ENCODE measurements around the gene NCOA1.

Gene NCOA1

DNA sequence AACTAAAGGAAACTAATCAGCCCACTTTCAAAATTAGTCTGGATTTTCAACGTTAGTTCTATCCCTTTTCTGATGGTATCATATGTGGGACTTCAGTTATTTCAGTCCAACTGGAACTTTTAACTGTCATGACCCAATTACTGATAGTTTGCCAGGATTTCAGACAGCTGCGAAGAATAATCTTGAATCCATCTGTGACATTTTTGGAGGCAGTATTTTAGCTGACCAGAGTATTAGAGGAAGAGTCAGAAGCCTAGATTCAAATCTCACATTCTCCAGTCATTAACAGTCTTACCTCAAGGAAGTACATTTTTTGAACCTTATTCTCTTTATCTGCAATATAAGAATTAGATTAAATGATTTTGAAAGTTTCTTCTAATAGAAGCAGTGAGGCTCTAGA is 220.8 kb downstream of the NCOA1 start:
- no peak for FAIRE-seq

DNA sequence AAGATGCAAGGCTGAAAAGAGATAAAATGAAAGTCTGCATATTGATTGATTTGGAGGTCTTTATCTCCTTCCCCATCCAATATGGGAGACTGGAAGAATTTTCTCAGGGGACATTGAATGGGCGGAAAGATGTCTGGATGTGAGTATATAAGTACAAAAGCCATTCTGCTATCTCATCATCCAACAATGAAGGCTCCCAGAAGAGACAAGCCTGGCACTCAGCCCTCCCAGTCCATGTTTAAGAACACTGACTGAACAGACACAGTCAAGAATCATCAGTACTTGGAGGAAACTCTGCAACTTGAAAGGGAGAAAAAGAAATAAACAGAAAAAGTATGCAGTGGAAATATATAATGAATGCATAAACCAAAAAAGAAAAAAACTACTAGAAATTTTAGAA is 221.2 kb downstream of the NCOA1 start:
- FAIRE-seq = no peak

DNA sequence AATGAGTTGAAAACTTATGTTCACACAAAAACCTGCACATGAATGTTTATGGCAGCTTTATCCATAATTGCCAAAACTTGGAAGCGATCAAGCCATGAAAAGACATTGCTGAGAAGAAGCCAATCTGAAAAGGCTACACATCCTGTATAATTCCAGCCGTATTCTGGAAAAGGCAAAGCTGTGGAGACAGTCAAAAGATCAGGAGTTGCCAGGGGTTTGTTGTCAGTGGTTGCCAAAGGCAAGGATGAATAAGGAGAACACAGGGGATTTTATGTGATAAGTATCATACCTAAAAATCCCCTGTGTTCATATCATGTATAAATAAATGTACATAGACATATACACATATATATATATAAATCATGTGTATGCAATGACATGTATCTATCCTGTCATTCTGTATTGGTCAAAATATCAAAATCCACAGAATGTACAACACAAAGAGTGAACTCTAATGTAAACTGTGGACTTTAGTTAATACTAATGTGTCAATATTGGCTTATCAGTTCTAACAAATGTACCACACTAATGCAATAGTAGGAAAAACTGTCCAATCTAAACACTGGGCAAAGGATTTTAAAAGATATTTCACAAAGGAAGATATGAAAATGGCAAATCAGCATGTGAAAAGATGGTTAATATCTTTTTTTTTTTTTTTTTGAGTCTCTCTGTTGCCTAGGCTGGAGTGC is 226.4 kb downstream of the NCOA1 start:
- no peak for FAIRE-seq

DNA sequence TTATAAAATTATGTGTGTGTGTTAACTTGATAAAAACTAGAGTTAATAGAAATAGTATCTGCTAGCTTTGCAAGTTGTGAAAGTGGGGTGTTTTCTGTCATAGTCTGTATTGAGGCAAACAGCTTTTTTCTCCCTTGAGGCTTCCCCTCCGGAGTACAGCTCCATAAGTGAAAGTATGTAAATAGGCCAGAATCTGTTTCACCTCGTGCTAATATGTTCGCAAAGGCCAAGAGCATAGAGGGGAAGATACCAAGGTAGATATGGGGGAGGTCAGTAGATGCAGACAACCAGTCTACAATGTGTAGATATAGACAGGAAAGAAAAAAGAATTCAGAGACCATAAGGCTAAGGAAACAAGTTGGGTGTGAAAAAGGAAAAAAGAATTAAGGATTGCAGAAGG is 229.3 kb downstream of the NCOA1 start:
- FAIRE-seq = no peak

DNA sequence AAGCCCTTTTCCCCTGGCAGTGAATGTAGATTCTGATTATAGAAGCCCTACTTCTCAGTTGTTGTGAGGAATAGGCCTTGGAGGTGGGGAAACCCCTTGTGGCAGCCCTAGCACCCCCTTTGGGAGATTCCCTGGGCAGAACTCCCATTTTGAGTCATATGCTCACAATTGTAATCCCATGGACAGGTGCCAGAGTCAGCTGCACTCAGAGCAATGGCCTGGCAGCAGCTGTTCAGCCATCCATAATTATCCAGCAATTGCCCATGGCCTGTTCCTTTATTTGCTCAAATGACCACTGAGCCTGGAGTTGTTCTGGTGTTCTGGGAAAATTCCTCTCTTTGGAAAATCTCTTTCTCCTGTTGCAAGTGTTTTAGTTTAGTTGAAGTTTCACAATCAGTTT is 230.4 kb downstream of the NCOA1 start:
- no peak for FAIRE-seq

DNA sequence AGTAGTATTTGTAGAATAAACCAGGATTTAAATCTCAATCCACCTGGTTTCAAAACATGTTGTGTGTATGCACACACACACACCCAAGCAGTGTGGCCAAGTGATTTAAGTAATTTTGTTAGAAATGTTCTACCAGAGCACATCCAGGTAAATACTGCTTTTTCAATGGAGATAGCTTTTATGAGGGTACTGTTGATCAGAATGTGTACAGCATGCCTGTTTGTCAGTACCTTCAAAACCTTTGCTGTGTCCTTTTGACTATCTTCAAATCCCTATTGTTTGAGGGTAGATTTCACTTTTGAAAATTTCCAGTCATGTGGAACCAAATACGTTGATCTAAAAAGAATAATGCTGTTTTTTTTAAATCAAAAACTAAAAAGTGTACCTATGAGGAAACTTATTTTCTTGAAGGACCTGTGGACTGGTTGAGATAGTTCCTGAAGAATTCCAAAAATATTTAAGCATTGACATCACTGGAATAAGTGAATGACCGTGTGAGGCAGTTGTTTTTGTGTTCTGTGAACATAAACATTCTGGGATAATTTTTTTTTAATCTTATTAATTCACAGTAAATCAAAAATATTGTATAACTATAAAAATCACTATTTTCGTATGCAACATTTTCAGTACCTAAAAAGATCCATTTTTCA is 231.2 kb downstream of the NCOA1 start:
- FAIRE-seq = no peak

DNA sequence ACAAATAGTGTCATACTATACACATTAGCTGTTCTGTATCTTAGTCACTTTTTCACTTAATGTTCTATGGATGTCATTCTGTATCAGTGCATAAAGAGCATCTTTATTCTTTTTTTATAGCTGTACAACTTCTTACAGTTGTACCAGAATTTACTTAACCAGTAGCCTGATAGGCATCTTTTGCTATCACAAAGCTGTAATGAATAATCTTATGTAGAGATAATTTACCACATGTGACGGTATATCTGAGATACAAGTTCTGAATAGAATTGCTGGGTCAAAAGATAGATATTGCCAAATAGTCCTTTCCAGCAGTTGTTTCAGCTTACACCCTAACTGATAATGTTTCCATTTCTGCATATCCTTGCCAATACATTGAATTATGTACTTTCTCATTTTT is 232.1 kb downstream of the NCOA1 start:
- no peak for FAIRE-seq

DNA sequence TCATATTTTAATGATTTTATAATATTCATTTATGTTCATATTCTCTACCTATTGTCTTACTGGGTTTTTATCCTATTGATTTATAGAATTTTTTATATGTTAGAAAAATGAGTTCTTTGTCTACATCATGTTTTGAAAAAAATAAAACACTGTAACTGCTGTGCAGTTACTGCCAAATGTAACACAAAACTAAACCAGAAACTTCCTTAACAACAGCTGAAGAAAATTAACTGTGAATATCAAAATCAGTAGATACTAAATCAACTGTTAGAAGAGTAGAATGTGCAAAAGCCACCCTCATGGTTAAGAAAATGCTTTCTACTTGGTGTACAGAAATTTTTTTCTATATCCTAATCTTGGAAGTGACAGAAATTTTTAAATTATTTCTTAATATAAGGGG is 232.6 kb downstream of the NCOA1 start:
- FAIRE-seq = peak; percentile 68

DNA sequence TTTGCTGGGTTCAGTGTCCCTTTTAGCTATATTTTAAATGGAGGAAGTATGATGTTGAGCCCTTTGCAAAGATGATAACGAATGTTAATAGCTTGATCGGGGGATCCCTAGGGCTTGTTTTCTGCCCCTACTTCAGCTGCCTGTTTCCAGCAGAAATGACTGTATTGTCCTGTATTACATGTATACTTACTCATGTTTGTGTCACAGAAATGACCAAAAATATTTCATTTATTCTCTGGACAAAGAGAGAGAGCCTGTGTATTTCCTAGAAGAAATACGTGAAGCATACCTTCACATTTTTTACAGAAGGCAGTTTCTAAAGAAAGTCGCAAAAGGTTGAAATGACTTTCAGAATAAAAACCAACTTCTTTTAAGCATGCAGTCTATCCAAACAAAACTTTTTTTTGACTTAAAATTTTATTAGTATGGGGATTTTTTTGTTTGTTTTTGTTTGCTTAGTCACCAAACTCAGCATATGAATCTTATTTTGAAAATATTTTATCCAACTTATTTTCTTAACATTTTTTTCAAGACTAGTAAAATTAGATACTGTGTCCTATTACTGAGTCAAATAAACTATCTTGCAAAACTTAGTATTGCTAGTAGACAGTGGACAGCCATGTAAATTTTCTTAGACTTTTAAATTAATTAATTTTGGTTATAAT is 233.2 kb downstream of the NCOA1 start:
- FAIRE-seq = no peak

DNA sequence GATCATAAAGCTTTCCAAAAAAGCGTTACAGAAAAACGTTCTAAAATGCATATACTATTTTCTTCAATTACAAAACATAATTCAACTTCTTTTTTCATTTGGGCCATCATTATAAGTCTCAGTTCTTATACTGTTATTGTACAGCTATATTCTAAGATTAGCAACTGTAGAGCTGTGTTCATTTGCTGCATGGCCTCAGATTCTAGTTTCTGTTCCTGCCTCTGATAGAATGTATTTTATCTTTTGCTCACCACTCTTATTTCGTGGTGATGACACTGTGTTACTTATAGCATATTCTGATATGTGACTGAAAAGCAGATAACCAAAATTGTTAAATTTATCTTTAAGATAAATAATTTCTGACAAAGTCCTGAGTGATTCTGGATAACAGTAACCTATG is 234.9 kb downstream of the NCOA1 start:
- FAIRE-seq = no peak

DNA sequence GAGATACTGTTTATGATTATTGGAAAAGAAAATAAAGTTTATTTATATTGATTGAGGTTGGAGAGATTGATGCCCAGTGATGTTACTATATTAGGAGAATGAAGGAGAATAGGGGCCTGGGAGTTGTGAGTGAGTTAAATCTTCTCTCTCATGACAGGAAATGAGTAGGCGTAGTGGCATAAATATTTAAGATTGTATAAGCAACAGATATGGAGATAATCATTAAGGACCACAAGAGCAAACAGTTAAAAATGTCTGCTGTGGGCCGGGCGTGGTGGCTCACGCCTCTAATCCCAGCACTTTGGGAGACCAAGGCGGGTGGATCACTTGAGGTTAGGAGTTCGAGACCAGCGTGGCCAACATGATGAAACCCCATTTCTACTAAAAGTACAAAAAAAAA is 239.4 kb downstream of the NCOA1 start:
- FAIRE-seq = no peak

DNA sequence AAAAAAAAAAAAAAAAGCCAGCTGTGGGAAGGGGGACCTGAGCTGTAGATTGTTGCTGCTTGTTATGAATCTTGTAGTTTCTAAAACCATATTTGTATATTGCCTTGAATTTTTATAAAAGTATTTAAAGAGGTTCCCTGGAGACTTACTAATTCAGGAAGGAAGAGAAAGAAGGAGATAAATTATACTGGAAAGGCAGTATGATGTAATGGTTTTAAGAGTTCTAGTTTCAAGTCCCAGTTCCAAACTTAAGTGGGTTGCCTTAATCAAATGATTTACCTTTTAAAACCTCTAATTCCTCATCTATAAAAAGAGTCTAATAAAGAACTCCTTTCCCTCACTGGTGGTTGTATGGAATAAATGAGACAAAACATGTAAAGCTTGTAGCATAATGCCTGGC is 240.0 kb downstream of the NCOA1 start:
- FAIRE-seq = no peak

DNA sequence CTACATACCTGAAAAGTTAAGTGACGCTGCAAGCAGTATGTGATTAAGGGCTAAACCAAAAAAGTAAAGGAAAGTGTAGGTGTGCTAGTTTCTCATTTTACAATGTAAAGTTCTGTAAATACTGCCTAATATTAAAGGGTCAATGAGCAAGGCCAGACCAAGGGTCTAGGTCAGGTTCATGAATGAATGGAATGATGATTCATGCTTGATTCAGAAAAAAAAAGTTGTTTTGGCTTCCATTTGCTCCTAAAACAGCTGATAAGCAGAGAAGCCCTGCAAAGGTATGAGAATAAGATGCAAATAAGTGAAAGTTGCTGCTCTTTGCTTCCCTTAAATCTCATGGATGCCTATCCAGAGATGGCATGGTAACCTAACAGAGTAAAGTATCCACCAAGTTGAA is 240.9 kb downstream of the NCOA1 start:
- FAIRE-seq = no peak

DNA sequence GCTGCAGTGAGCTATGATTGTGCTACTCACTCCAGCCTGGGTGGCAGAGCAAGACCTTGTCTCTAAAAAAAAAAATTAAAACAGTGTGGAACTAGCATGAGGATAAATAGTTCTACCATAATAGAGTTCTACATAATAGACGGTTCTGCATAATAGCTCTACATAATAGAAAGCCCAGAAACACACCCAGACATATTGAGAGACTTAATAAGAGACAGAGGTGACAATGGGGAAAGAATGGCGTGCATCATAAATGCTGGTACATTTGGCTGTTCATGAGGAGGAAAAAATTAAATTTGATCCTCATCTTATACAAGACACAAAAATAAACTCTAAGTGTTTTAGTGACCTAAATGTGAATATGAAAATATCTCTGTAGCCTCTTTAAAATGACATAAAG is 243.7 kb downstream of the NCOA1 start:
- no peak for FAIRE-seq

DNA sequence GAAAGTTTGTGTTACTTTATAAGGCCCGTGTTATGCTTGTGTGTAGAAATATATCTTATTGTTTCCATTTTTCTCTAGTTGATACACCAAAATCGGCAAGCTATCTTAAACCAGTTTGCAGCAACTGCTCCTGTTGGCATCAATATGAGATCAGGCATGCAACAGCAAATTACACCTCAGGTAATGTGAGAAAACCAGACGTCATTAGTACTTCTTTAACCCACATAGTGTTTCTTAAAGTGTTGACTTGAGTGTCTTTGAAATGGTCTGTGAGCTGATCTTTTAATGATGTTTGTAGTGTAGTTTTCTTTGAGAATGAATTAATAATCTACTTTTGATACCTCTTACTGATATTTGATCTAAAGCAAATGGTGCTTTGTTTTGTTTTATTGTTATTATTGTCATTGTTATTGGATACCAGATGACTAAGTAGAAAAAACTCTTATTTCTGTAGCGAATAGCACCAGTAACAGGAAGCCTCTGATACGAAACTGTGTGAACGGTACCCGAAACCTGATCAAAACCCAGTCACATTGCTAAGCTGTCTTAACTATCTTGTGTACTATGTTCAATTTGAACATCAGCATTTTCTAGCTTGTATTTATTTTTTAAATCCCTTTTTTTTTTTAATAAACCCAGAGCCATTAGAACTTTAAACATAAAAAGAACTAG is 248.4 kb downstream of the NCOA1 start:
- no peak for FAIRE-seq

DNA sequence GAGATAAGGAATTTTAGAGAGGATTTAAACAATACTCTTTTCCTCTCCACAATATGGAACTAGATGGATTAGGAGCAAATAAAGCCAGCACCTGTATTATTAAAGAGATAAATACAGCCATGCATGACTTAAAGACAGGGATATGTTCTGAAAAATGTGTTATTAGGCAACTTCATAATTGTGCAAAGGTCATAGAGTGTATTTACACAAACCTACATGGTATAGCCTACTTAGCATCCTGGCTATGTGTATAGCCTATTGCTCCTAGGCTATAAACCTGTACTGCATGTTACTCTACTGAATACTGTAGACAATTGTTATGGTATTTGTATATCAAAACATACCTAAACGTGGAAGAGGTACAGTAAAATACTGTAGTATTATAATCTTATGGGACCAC is 249.1 kb downstream of the NCOA1 start:
- no peak for FAIRE-seq

DNA sequence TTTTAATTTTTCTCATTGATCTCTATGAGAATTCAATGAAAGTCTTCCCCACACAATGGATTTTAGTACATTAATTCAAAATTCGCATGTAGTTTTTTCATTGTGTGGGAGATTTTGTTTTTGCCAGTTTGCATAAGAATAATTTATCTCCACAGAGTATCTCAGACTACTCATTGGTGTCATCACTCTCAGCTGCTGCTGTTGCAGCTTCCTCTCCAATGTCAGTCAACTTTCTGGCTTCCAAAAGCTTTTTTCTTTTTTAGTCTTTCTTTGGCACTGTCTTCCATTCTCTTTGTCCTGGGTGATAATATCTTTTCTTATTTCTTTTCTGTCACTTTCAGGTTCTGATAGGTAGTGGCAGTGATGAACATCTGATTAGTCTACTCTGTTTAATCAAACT is 251.7 kb downstream of the NCOA1 start:
- no peak for FAIRE-seq

DNA sequence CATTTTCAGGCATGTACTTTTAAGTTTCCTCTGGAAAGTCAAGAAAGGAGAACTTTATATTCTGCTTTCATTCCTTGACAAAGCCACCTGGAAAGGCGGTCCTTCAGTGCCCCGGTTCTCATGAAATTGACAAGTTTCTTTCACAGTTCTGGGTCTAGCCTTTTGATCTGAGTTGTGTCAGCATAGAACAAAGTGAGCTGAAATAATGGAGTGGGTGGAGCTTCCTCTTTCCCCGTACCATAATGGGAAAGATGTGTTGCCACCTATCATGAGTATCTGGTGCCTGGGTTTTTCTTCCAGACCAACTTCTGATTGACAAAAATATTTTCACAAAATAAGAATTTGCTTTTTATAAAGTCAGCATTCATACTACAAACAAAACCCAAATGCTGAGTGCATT is 252.9 kb downstream of the NCOA1 start:
- no peak for FAIRE-seq

DNA sequence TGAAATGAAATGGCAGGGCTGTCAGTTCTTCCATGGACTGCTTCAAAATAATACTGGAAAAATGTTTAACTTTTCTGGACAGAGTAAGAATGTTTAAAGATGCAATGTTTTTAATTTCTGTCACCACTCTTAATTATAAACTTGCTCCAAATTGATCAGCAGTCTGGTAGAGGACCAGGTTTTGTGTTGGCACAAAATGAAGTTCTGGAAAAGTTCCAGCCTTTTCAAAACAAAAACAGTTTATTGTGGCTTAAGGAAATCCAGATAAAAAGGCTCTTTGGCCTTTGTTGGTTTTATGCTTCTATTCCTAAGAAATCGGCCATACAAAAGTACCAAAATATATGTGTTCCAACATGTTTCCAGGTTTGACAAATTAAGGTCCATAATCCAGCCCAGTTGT is 253.3 kb downstream of the NCOA1 start:
- no peak for FAIRE-seq

DNA sequence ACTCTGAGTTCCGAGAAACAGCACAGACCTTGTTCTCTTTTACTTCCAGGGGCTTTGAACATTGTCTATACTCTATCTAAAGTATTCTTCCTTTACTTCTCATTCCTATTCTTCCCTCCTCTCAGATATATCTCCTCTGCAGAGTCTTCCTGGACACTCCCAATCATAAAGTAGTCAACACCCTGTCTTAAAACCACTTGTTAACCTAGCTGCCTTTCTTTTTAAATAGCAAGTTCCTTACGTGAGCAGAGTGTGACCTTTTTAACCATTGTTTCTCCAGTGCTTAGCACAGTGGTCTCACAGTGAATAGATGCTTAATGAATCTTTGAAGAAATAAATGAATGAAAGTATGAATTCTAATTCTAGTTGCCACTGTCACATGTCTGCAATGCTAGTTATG is 254.8 kb downstream of the NCOA1 start:
- FAIRE-seq = no peak

DNA sequence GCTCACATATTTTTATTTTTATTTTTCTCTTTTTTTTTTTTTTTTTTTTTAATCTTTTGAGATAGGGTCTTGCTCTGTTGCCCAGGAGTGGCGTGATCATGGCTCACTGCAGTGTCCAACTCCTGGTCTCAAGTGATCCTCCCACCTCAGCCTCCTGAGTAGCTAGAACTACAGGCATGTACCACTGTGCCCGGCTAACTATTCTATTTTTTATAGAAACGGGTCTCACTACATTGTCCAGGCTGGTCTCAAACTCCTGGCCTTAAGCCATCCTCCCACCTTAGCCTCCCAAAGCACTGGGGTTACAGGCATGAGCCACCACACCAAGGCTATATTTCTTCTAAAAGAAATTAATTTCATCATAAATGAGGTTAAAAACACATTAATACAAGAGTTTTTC is 256.2 kb downstream of the NCOA1 start:
- no peak for FAIRE-seq

DNA sequence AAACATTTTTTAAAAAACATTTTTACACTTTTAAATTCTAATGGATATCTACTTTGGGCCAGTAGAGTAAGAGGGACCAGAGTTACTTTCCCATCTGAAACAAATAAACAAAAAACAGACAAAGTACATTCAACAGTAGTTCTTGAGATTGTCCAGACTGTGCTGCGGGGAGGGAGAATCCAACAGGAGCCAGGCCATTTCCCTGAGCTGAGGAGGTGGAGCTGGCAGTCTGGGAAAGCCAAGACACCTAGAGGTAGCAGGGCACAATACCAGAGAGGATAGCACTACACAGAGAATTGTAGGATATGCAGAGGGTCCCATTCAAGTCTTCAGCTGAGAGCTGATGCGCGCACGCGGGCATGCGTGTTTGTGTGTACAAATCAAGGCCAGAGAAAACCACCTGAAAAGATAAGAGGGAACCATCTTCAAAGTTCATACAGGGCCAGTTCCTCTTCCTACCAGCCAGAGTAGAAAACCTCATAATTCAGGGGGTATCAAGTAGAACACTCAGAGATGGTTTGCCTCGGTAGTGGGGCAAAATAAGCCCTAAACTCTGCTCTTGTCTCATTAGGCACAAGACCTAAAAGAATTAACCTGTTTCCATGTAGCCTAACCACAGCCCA is 258.1 kb downstream of the NCOA1 start:
- no peak for FAIRE-seq

DNA sequence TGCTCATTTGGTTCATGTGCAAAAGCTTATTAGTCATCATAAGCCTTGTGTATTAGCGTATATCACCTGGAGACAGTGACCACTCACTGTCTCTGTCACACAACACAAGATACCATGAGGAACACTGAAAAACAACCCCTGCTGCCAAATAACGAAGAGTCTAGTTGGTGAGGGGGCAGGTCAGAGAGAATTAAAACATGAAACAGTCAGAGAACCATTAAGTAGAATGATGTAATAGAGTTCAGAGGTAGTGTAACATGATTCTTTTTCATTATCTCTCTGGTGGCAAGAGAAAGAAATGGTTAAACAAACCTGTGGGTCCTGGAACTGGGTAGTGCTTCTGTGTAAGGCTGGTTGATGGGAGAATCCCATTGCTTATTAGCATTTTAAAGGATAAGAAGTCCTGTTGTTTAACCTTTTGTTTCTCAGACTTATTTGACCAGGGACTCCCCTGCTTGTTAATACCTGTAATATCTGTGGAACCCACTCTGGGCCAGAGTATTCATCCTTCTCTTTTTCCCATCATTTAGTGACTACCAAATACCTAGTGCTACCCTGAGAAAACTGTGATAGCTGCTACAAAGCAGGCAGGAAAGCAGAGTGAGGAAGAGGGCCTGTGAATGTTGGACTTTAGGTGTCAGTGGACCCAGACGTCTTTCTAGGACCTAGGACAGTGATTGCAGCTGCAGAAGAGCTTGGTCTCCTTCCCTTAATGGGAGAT is 264.1 kb downstream of the NCOA1 start:
- no peak for FAIRE-seq

Data from A204.1 (cell line).